H9 (cell line): ENCODE data around the gene ASTL. TPM values are rescaled to one million over a fixed set of nuclear protein-coding genes. Genes with fewer than 3 reads are reported as not detected.

Experiments used
- DNase-seq: peaks from one replicate; pipeline ENCODE4 v3.0.0-alpha.2; 2017
- H2AFZ ChIP-seq: one replicate; pipeline ENCODE4 v1.6.1; 2013; ENCODE audit warnings: mild to moderate bottlenecking, low read length, control low read depth, moderate library complexity
- H2AK5ac ChIP-seq: 2 replicates; pipeline ENCODE4 v1.6.1; 2013; ENCODE audit warnings: low read length, control low read depth, mixed read lengths; ENCODE audit not compliant: insufficient read length
- H2BK120ac ChIP-seq: one replicate; pipeline ENCODE4 v1.6.1; 2013; ENCODE audit warnings: low read depth, mild to moderate bottlenecking, low read length, control low read depth, inconsistent platforms; ENCODE audit not compliant: poor library complexity, severe bottlenecking
- H2BK12ac ChIP-seq: 2 replicates; pipeline ENCODE4 v1.6.1; 2013; ENCODE audit warnings: low read length, control low read depth, mixed read lengths, low read depth; ENCODE audit not compliant: insufficient read length
- H2BK15ac ChIP-seq: 2 replicates; pipeline ENCODE4 v1.6.1; 2013; ENCODE audit warnings: low read depth, low read length, control low read depth
- H2BK20ac ChIP-seq: one replicate; pipeline ENCODE4 v1.6.1; 2013; ENCODE audit warnings: low read depth, mild to moderate bottlenecking, low read length, control low read depth, inconsistent platforms; ENCODE audit not compliant: poor library complexity, severe bottlenecking
- H2BK5ac ChIP-seq: 2 replicates; pipeline ENCODE4 v1.6.1; 2013; ENCODE audit warnings: low read length, control low read depth, mixed read lengths; ENCODE audit not compliant: insufficient read length
- H3K14ac ChIP-seq: 2 replicates; pipeline ENCODE4 v1.6.1; 2013; ENCODE audit warnings: low read length, control low read depth; ENCODE audit not compliant: insufficient read depth
- H3K18ac ChIP-seq: 2 replicates; pipeline ENCODE4 v1.6.1; 2013; ENCODE audit warnings: low read depth, mild to moderate bottlenecking, mixed read lengths, low read length, control low read depth; ENCODE audit not compliant: insufficient read length
- H3K23ac ChIP-seq: 2 replicates; pipeline ENCODE4 v1.6.1; 2013; ENCODE audit warnings: low read length, control low read depth, mixed read lengths, low read depth; ENCODE audit not compliant: insufficient read length
- H3K23me2 ChIP-seq: 2 replicates; pipeline ENCODE4 v1.6.1; 2013; ENCODE audit warnings: low read depth, mild to moderate bottlenecking, mixed read lengths, low read length, control low read depth; ENCODE audit not compliant: insufficient read length, poor library complexity, severe bottlenecking
- H3K27ac ChIP-seq: 2 replicates; pipeline ENCODE4 v1.5.1; 2013; ENCODE audit warnings: low read length, control low read depth, mixed read lengths, low read depth; ENCODE audit not compliant: insufficient read length
- H3K27me3 ChIP-seq: 2 replicates; pipeline ENCODE4 v1.6.1; 2013; ENCODE audit warnings: low read length, control low read depth, inconsistent platforms; ENCODE audit not compliant: insufficient read depth
- H3K4ac ChIP-seq: 2 replicates; pipeline ENCODE4 v1.6.1; 2013; ENCODE audit warnings: low read depth, mild to moderate bottlenecking, control low read depth, inconsistent platforms, low read length, moderate library complexity
- H3K4me1 ChIP-seq: 2 replicates; pipeline ENCODE4 v1.6.1; 2013; ENCODE audit warnings: low read length, control low read depth, inconsistent platforms; ENCODE audit not compliant: insufficient read depth
- H3K4me2 ChIP-seq: 2 replicates; pipeline ENCODE4 v1.6.1; 2013; ENCODE audit warnings: low read length, control low read depth, mixed read lengths; ENCODE audit not compliant: insufficient read length, insufficient read depth
- H3K56ac ChIP-seq: 2 replicates; pipeline ENCODE4 v1.6.1; 2013; ENCODE audit warnings: low read depth, mild to moderate bottlenecking, mixed read lengths, low read length, control low read depth; ENCODE audit not compliant: insufficient read length
- H3K79me1 ChIP-seq: 2 replicates; pipeline ENCODE4 v1.6.1; 2013; ENCODE audit warnings: low read depth, mild to moderate bottlenecking, moderate library complexity, low read length, control low read depth, inconsistent platforms; ENCODE audit not compliant: insufficient read depth, poor library complexity, severe bottlenecking
- H3K79me2 ChIP-seq: 2 replicates; pipeline ENCODE4 v1.6.1; 2013; ENCODE audit warnings: low read length, control low read depth, inconsistent platforms; ENCODE audit not compliant: insufficient read depth
- H3K9ac ChIP-seq: 2 replicates; pipeline ENCODE4 v1.6.1; 2013; ENCODE audit warnings: low read length, control low read depth, mixed read lengths; ENCODE audit not compliant: insufficient read length; ENCODE audit errors: extremely low read depth
- H3K9me3 ChIP-seq: one replicate; pipeline ENCODE4 v1.6.1; 2013; ENCODE audit warnings: low read depth, low read length, inconsistent platforms; ENCODE audit not compliant: control insufficient read depth
- H3T11ph ChIP-seq: one replicate; pipeline ENCODE4 v1.6.1; 2013; ENCODE audit warnings: mild to moderate bottlenecking, low read length, control low read depth, inconsistent platforms
- H4K20me1 ChIP-seq: one replicate; pipeline ENCODE4 v1.6.1; 2013; ENCODE audit not compliant: control insufficient read depth, insufficient read length, insufficient read depth
- H4K5ac ChIP-seq: 2 replicates; pipeline ENCODE4 v1.6.1; 2013; ENCODE audit warnings: low read depth, mild to moderate bottlenecking, mixed read lengths, low read length, control low read depth; ENCODE audit not compliant: insufficient read length
- H4K8ac ChIP-seq: replicated peaks from 2 replicates; pipeline ENCODE4 v1.6.1; 2013; ENCODE audit warnings: low read length, control low read depth, mixed read lengths, low read depth; ENCODE audit not compliant: insufficient read length
- H4K91ac ChIP-seq: 2 replicates; pipeline ENCODE4 v1.6.1; 2013; ENCODE audit warnings: low read depth, mild to moderate bottlenecking, moderate library complexity, mixed read lengths, low read length, control low read depth; ENCODE audit not compliant: insufficient read length
- H3K27ac Mint-ChIP-seq, 3 experiments: 2 replicates in 2 of 3; 3 replicates in 1 of 3; pipeline ENCODE4 v1.8.0; 2020 to 2021; ENCODE audit warnings: mixed read lengths in 3 of 3, mild to moderate bottlenecking in 1 of 3, moderate library complexity in 1 of 3
- H3K27me3 Mint-ChIP-seq: 2 replicates; pipeline ENCODE4 v1.8.0; 2021; ENCODE audit warnings: low read depth, mild to moderate bottlenecking, moderate library complexity, mixed read lengths
- H3K36me3 Mint-ChIP-seq, 3 experiments: 2 replicates in 2 of 3; 3 replicates in 1 of 3; pipeline ENCODE4 v1.8.0; 2020 to 2021; ENCODE audit warnings: low read depth in 3 of 3, mixed read lengths in 3 of 3; ENCODE audit not compliant: insufficient read depth in 1 of 3
- H3K4me1 Mint-ChIP-seq, 2 experiments: 2 replicates each; pipeline ENCODE4 v1.8.0; 2020; ENCODE audit warnings: mixed read lengths in 2 of 2
- H3K4me3 Mint-ChIP-seq, 2 experiments: 2 replicates in 1 of 2; 3 replicates in 1 of 2; pipeline ENCODE4 v1.8.0; 2020 to 2021; ENCODE audit warnings: mild to moderate bottlenecking in 2 of 2, mixed read lengths in 2 of 2, moderate library complexity in 1 of 2
- H3K9me3 Mint-ChIP-seq, 2 experiments: 2 replicates in 1 of 2; 3 replicates in 1 of 2; pipeline ENCODE4 v1.8.0; 2020; ENCODE audit warnings: mild to moderate bottlenecking in 2 of 2, mixed read lengths in 2 of 2, moderate library complexity in 1 of 2
- CTCF ChIP-seq: fragments of 200-600 bp; sonication (generic); conservative IDR thresholded peaks from 3 replicates; pipeline ENCODE4 v1.8.0; 2021; ENCODE audit warnings: antibody characterized with exemption, mild to moderate bottlenecking
- WGBS: extraction: QIAGEN DNeasy Blood & Tissue Kit; methylation state at CpG from one replicate; pipeline ENCODE4 v1.1.7; 2013; ENCODE audit warnings: missing lambda C conversion rate, low lambda C conversion rate, mixed read lengths; ENCODE audit not compliant: insufficient read length; ENCODE audit errors: extremely low coverage; 5-methylcytosine and 5-hydroxymethylcytosine counted together
- total RNA-seq: library from RNA; stranded (reverse); gene quantifications from 2 replicates; pipeline ENCODE4 v1.2.1, GENCODE V29; 2021

Gene ASTL
- total RNA-seq, 1 experiment from 2014 or later = 0.81 TPM

GRCh38 chr2:96131813-96132745 lies 6.2 kb downstream of the ASTL start:
- no peak overlapping the region for H2BK120ac ChIP-seq
- Mint-ChIP-seq H3K36me3 (no peaks in the 10 kb centered on the region), H3K4me1 (no peaks in the 10 kb centered on the region), H3K27ac (peak overlapping the region in 1 of 3 experiments; percentile 68; a peak in 1 of 7 replicates), H3K27me3 (peaks cover 25% of the 10 kb centered on the region), H3K4me3 (no peak overlapping the region), H3K9me3 (no peaks in the 10 kb centered on the region)
- no peak overlapping the region for H4K5ac ChIP-seq
- H3K9me3 ChIP-seq = no peaks in the 10 kb centered on the region
- peak overlapping the region; percentile 46; the same call in 1 of the 2 replicates for H3K14ac ChIP-seq
- H3K4ac ChIP-seq = no peak overlapping the region
- no peak overlapping the region for H2BK12ac ChIP-seq
- H2AK5ac ChIP-seq = no peak overlapping the region
- H3K9ac ChIP-seq = no peak overlapping the region
- H2BK5ac ChIP-seq = no peak overlapping the region
- no peaks in the 10 kb centered on the region for H3K4me1 ChIP-seq
- WGBS = no CpG with 5 or more reads among the region's 26 CpGs
- no peak overlapping the region for H3T11ph ChIP-seq
- no peaks in the 10 kb centered on the region for H3K27me3 ChIP-seq
- H3K23ac ChIP-seq = no peak overlapping the region
- H2BK15ac ChIP-seq = no peak overlapping the region
- no peak for DNase-seq
- no peak overlapping the region for H3K56ac ChIP-seq
- H4K8ac ChIP-seq = no peak overlapping the region
- H2AFZ ChIP-seq = no peak overlapping the region
- no peaks in the 10 kb centered on the region for H3K79me2 ChIP-seq
- no peaks in the 10 kb centered on the region for H3K79me1 ChIP-seq
- H3K23me2 ChIP-seq = no peaks in the 10 kb centered on the region
- H3K4me2 ChIP-seq = no peak overlapping the region
- no peak overlapping the region for H3K18ac ChIP-seq
- H4K20me1 ChIP-seq = no peaks in the 10 kb centered on the region
- no peak overlapping the region for H2BK20ac ChIP-seq
- no peak overlapping the region for H3K27ac ChIP-seq
- no peak for TF ChIP-seq CTCF
- H4K91ac ChIP-seq = no peak overlapping the region
